HuH-7 (cell line): ENCODE results near the gene POU6F2.

ENCODE experiments used
- DNase-seq: peaks from one replicate; pipeline ENCODE4 v3.0.0; 2011; ENCODE audit warnings: low spot score

POU6F2 gene

DNA sequence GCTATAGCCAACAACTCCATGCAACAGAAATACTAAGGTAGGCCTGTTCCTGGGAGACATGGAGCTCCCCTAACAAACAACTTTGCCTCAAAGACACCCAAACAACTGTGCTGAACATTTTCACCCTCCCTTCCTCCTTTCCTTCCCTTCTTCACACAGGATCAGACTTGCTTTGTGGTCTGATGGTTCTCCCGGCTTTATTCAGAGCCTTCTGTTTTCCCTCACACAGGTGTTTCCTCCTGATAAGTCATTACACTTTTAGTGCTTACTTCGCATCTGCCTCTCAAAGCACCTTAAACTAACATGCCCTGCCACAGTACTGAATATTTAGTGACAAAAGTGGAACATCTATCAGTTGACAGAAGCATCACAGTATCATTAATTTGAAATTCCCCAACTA lies 532.2 kb downstream of the POU6F2 start:
- DNase-seq, result no peak

DNA sequence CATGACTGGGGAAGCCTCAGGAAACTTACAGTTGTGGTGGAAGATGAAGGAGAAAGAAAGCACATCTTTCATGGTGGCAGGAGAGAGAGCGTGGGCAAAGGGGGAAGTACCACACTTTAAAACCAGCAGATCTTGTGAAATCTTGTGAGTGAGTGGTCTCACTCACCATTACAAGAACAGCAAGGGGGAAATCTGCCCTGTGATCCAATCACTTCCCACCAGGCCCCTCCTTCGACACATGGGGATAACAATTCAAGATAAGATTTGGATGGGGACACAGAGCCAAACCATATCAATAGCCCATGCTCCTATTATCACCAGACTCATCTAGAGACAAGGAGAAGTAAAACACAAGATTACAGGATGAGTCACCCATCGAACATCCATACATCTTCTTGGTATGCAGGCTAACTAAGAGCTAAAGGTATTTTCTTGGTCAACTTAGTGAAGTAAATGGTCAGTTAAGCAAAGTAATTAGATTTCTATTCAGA lies 533.2 kb downstream of the POU6F2 start:
- DNase-seq, result no peak

DNA sequence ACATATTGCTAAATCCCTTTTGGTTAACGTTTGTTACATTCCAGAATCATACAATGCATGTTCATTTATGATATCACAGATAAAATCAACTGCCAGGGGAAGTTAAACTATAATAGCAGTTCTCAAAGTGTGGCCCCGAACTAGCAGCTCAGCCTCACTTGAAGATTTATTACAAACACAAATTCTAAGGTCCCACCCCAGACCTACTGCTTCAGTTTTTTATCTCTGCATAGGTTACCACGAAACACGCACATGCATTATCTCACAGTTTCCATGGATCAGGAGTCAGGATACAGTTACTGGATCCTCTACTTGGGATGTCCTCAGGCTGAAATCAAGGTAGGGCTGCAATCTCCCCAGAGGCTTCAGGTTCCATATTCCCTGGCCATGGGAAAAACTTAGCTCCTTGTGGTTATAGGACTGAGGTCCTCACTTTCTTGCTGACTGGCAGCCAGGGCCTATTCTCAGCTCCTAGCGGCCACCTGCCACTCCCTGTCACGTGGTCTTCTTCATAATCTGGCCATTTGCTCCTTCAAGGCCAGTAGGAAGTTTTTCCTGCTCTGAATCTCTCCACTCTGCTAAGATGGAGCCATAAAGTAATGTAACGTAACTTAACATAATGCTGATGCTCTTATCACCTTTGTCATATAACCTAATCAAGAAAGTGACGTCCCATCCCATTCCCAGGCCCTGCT lies 538.0 kb downstream of the POU6F2 start:
- no peak for DNase-seq

DNA sequence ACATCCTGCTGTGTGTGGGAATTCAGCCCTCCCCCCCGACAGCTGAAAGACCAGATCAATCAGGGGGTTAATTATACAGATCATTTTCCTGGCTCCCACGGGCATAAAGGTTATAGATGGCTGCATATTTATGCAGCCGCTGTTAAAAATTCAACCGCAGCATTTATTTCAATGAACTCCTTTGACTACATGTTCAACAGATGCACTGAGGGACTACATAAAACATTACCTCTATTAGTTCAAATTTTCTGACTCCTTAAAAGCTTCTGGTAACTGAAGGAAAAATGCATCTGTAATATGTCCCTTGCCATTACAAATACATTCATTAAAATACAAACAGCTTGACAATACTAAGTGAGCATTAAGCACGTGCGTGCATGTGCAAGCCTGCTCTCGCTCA lies 538.8 kb downstream of the POU6F2 start:
- no peak for DNase-seq

DNA sequence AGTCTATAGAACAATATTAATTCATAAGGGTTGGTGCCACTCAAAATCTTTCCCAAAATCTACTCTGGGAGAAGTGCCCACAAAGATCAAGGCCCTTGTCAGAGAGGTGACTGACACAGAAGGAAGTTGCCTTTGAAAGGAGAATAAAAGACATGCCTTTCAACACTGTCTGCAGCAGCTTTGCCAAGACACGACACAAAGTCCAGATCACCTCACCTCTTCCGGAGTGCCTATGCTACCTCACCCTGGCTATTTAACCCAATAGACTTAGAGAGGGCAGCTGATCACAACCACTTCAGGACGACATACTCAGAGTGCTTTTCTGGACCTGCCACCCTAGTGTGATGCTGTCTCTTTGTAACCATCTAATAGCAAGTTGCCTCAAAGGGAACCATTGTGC lies 539.5 kb downstream of the POU6F2 start:
- no peak for DNase-seq
